Panc1 (cell line): ENCODE results near the gene LAMB1.

Source experiments
- POLR2AphosphoS5 ChIP-seq: IDR thresholded peaks from 2 replicates; pipeline ENCODE4 v1.6.1; 2012; ENCODE audit warnings: mild to moderate bottlenecking, low read depth, low read length, moderate library complexity
- SIN3A ChIP-seq: IDR thresholded peaks from 2 replicates; pipeline ENCODE4 v1.6.1; 2012; ENCODE audit warnings: low read depth, mild to moderate bottlenecking, low read length, moderate library complexity, borderline replicate concordance; ENCODE audit not compliant: insufficient read depth
- TF ChIP-seq, protein P1 (sequence below): fragments of 450-650 bp; IDR thresholded peaks from 2 replicates; pipeline ENCODE4 v1.5.1; 2017; ENCODE audit warnings: mild to moderate bottlenecking

GRCh38 chr7:107876916-107877315, 126.0 kb downstream of the LAMB1 start:
- TF ChIP-seq, protein P1, sequence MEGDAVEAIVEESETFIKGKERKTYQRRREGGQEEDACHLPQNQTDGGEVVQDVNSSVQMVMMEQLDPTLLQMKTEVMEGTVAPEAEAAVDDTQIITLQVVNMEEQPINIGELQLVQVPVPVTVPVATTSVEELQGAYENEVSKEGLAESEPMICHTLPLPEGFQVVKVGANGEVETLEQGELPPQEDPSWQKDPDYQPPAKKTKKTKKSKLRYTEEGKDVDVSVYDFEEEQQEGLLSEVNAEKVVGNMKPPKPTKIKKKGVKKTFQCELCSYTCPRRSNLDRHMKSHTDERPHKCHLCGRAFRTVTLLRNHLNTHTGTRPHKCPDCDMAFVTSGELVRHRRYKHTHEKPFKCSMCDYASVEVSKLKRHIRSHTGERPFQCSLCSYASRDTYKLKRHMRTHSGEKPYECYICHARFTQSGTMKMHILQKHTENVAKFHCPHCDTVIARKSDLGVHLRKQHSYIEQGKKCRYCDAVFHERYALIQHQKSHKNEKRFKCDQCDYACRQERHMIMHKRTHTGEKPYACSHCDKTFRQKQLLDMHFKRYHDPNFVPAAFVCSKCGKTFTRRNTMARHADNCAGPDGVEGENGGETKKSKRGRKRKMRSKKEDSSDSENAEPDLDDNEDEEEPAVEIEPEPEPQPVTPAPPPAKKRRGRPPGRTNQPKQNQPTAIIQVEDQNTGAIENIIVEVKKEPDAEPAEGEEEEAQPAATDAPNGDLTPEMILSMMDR: no peak
- no peak for TF ChIP-seq POLR2AphosphoS5
- no peak for TF ChIP-seq SIN3A
